HTERT RPE-1 (cell line): ENCODE data around the gene SPATA6.
"Not testable (repeated sequence)": the region's sequence is repeated elsewhere in the genome, so short reads cannot be mapped to it uniquely, and the experiment has no call there.

Source experiments
- in situ Hi-C: fragments of 300-500 bp; cut with MboI; formaldehyde crosslinking; loops from 4 replicates; pipeline ENCODE4 v1.14.3; 2020; ENCODE audit warnings: low sequenced_read_pairs

The SPATA6 gene

DNA sequence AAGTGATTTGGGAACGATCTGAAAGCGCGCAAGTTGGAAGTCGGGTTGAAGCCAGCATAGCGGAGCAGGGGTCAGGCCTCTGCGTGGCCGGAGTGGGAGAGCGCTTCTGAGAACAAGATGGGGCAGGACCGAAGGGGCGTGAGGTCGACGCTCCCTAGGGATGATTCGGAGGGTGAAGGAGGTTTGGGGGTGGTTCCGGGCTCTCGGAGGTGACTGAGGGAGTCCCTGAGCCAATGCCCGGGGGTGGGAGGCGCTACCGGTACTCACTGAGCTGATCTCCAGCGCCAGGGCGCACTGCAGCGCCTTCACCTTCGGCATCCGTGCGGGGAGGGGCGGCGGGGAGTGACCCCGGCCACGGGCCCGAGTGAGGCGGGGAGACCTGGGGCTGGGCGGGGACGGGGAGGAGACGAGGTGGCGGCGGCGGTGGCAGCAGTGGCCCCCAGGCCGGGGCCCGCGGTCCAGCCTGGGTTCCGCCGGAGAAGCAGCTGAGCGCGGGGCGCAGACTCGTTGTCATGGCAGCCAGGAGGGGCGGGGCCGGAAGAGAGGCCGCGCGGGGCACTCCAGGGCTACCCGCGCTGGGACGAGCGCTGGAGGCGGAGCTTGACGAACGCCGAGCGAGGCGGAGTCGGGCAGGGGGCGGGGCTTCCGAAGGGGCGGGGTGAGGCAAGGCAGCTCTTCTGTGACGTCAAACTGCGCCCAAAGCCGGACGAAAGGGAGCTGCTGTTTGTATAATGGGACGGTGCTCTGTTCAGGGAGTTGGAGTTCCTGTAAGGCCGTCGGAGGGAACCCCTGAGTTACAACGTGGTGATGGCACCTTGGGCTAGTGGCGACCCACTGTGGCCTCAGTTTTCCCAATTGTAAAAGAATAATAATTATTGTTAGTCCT, at the start of gene SPATA6:
Gene SPATA6, minus strand, starts transcription at position 514 of the 886 bp plus-strand sequence. Its CDS starts 196 bp downstream, at position 318.
- in situ Hi-C loops: no loop called here

DNA sequence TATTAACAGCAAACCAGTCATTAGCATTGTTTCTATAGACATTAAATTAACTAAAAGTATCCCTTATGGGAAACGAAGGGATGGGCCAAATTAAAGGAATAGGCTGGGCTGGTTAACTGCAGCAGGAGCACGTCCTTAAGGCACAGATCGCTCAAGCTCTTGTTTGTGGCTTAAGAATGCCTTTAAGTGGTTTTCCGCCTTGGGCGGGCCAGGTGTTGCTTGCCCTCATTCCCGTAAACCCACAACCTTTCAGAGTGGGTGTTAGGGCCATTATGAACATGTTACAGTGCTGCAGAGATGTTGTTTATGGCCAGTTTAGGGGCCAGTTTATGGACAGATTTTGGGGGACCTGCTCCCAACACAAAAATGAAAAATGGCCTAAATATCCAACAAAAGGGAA, 47.9 kb upstream of the SPATA6 start:
- in situ Hi-C loops: not testable (repeated sequence)

DNA sequence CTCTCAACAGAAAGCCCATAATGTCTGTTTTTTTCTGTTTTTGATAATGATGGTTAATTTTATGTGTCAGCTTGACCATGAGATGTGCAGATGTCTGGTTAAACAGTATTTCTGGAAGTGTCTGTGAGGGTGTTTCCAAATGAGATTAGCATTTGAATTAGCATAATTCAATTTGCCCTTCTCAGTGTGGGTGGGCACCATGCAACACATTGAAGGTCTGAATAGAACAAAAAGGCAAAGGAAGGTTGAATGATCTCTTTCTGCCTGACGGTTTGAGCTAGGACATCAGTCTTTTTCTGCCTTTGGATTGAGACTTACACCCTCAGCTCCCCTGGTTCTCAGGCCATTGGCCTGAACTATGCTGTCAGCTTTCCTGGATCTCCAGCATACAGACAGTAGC, 34.9 kb upstream of the SPATA6 start:
- in situ Hi-C loops: no loop called here

DNA sequence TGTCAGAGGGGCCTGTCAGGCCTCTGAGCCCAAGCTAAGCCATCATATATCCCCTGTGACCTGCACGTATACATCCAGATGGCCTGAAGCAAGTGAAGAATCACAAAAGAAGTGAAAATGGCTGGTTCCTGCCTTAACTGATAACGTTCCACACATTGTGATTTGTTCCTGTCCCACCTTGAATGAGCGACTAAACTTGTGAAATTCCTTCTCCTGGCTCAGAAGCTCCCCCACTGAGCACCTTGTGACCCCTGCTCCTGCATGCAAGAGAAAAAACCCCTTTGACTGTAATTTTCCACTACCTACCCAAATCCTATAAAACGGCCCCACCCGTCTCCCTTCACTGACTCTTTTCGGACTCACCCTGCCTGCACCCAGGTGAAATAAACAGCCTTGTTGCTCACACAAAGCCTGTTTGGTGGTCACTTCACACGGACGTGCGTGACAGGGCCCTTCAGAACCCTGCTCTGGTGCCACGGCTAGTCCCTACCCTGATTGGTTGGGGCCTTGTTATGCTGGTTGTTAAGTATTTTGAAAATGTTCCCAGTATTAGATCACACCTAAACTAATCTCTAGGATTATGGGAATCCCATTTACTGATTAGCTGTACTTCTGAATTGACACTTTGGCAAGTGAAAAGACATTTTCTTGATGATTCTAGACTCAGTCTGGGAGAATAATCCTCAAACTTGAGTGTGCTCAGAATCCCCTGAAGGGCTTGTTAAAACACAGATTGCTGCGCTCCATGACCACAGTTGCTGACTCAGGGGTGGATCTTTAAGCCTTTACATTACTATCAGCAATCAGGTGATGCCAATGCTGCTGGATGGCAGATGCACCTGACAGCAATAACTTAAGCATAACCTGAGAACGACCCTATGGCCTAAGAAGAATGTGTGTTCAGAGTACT, 28.8 kb upstream of the SPATA6 start:
- in situ Hi-C loops: no loop called here

DNA sequence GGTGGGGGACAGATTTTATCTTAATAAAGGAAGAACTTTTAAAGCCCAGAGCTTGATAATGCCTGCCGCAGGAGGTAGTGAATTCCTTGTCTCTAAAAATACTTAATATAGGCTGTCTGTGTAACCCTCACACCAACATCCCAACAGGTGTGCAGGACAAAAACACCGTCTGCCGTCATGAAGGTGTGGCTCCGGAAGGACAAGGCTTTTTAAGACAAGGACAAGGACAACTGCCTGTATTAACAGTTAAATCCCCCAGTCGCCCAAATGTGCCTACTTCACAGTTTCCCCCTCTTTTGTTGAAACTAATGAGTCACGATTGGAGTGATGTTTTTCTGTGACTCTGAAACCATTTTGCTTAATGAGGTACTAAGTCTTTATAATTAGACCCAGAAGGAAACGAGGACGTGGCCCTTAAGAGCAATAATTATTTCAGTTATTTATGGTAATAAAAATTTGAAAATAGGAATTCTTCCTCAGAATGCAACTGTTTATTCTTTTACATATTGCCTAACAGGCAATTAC, 27.3 kb upstream of the SPATA6 start:
- in situ Hi-C loops: no loop called here

DNA sequence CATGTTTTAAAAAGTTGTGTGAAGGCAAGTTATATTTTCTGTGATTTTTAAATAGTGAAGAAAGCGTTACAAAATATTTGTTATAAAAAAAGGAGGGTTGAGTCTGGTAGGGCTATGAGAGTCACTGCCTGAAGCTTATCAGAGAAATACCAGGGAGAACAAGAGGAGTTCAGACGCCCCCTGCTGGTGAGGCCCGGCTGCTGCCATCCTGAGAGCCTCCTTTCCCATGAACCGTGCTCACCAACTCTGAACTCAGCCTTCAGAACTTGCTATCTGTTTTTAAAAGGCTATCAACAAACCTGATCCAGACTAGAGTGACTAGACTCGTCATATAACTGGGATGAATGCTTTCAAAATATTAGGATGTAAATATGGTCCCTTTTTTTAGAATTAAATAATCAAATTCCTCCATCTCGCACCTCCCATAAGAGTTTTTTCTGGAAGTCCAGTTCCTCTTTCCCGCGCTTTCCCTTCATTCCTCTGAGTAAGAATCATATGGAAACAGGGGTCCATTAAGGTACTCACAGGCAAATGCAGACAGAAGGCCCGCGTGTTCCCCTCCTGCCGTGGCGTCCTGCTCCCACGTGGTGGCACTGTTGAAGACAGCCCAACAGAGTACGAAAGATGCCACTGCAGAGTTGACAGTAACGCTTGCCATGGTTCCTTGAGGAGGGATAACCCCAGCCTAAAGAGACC, 26.2 kb upstream of the SPATA6 start:
- in situ Hi-C loops: no loop called here

DNA sequence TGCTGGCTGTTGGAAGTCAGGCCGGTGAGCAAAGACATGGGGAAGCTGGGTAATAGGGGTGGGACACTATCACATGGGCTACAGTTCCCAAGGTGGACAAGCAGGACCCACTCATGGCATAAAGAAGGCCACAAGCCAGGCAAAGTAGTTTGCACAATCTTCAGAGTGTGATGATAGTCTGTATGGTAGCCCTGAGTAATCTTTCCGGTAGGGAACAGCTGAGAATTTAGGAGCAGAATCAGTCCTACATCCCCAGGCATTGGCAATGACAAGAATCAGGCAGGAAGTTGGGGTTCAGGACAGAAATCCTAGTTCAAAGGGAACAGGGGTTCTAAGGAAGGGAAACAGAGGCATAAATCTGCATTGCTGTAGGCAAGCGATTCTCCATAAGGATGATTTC, 23.9 kb upstream of the SPATA6 start:
- in situ Hi-C loops: no loop called here

DNA sequence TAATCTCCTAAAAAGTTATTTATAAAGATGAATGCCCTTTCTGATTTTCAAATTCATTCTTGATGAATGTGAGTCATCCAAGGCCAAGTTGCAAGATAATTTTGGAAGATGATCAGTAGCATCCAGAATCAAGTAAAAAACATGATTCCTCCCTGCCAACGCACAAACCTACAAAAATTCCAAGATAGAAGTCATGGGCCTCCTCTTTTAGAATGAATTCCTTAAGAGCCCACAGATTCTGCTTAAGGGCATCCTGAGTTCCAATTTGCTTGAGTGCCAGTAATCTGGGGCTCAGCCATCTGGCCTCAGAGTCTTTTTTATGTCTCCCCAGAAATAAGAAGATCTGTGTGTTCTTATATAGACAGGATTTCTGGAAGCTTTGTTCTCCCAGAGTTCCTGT, 23.2 kb upstream of the SPATA6 start:
- in situ Hi-C loops: no loop called here

DNA sequence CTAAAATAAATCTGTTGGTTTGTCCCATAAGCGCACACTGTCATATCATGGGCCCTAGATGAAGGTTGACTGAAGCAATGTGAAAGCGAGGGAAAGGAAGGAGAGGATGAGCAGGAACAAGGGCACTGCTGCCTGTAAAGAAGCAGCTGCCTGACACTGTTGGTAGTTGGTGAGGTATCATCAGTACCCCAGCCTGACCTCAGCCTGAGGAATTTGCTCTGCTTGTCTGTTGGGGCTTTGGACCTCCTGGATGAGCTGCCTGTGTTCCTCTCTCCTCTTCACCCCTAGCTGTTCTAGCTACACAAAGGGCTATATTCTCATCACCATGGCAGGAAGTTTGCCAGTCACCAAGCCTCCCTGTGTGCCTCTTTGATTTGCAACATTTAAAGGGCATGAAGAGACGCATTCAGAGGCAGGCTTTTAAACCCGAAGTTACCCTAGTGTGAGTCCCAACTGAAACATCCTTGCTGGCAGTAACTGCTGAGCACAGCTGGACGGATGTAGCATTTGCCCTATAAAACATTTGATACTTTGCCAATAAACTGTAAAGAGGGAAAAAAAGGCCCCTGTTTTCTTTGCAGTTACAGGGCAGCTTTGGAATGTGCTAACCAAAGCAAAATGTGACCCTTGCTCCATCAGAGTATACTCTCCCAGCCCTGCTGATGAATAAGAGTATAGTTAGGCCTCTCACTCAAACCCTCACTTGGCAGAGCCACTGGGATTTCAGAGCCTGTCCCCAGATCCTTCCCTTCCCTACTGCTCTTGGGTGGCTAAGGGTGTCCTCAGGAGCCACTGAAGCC, 22.2 kb upstream of the SPATA6 start:
- in situ Hi-C loops: no loop called here

DNA sequence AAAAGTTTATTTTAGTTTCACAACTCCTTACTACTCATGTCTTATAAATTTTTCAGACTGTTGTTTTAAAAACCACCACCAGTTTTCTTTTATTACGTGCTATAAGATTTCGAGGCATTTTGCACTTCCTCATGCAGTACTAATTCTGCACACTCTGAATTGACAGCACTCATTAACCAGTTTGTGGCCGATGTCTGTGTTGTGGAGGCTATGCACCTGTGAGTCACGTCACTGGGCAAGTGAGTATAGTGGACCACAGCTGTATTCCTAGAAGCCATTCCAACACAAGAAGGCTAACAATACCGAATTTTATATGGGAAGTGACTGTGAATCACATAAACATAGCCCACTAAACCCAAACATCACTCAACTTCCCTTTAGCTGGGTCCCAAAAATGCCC, 21.0 kb upstream of the SPATA6 start:
- in situ Hi-C loops: no loop called here

DNA sequence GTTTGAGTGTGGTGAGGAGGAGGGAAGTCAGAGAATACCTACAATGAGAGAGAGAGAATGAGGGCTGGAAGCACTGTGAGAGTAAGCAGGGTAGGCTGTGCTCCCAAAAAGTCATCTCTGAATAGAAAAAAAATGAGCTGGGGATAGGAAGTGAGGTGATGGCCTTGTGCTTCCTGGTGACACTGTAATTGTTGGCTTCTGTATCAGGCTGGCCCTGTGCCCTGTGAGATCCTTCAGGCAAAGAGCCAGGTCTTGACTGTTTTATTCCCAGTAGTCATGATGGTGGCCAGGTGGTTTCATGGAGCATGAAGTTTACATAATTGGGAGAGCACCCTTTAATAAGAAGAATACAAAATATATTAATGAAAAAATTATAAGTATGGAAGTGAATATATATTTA, 20.4 kb upstream of the SPATA6 start:
- in situ Hi-C loops: no loop called here

DNA sequence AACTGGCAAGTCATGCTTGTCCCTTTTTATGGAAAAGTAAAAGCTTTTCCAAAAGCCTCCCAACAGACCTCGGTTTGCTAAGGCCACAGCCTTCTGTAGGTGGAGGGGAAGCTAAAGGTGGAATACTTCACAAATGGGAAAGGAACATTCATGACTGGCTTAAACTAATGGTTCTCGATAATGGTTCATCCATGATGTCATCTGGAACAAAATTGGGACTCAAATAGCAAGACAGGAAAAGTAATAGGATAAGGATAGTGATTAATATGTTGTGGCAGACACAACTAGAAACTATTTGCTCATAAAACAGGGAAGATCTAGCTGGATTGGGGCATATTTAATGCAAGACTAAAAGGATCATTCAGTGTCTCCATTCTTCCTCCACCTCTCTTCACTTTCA, 16.7 kb upstream of the SPATA6 start:
- in situ Hi-C loops: no loop called here

DNA sequence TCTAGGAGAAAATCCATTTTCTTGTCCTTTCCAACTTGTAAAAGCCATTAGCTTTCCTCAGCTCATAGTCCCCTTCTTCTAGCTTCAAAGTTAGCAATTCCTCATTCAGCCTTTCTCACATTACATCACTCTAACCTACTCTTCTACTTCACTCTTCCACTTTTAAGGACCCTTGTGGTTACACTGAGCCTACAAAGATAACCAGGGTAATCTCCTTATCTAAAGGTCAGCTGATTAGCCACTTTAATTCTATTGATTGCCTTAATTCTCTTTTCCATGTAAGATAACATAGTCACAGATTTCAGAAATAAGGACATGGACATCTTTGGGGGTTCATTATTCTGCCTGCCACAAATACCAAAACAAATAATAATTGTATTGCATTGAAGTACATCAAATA, 8.5 kb upstream of the SPATA6 start:
- in situ Hi-C loops: no loop called here

DNA sequence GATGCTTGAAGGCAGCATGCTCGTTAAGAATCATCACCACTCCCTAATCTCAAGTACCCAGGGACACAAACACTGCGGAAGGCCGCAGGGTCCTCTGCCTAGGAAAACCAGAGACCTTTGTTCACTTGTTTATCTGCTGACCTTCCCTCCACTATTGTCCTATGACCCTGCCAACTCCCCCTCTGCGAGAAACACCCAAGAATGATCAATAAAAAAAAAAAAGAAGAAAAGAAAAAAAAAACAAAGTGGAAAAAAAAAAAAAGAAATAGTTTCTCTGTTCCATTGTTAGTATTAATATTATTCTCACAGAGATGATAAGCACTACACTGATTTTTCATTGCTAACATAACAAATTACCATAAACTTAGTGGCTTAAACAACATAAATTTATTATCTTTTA, 8.0 kb upstream of the SPATA6 start:
- in situ Hi-C loops: not testable (repeated sequence)

DNA sequence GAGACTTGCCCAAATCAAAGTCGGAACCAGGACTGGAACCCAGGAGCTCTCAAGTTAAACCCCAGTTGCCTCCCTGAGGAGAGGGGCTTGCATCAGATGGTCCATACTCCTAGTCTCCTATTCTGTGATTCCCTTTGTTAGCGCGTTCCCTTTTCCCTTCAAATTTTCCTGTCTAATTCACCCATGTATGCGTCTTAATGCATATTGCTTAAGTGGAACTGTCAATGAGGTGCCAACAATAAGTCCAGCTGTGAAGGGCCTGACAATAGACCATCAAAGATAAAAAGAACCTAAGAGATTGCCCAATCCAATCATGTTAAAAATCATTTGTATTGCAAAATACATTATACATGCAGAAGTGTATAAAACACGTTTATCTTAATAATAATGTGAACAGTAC, 634 bp upstream of the SPATA6 start:
- in situ Hi-C loops: no loop called here

DNA sequence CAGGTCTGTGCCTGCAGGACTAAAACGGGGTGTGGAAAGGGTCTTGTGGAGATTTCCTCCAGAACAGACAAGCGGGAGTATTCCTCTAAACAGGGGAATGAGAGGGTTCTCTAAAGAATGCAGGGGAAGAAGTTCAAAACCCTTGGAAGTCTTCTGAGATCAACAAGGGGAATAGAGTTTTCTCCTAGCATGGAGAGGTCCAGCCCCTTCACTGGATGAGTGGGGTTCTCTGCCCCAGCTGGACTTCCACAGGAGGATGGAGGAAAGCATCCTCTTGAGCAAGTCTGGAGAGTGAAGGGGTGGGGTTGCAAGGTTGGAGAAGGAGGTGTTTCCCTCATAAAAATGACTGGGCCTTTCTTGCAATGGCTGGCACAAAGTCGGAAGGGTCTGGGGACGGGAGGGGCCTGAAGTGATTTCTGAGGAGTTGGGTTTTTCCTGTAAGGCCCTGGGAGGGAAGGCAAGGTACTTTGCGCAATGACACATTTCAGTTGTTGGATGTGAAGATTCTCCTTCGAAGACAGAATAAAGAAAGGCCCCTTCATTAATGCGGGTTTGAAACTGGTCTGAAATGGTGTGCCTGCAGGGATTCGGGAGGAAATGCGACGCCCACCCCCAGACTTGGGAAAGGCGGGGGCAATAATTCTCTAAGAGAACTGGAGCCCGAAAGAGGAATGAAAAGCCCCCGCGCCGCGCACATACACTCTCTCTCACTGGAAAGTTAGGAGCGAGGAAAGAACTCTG, 884 bp downstream of the SPATA6 start:
- in situ Hi-C loops: no loop called here

DNA sequence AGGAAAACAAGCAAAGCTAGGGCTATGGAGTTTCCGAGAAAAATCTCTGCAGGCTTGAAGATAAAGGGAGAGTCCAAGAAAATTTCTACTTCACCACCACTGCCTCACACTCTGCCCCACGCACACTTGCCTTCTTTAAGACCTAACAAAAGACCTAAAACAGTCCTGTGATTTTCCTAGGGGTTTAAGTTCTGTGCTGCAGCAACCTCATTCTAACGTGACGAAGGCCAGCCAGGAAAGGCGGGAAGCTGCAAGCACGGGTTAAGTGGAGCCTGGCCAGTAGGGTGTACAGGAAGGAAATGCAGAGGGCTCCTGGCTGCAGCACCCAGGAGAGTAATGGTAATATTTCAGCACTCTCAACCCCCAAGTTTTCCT, 1.5 kb downstream of the SPATA6 start:
- in situ Hi-C loops: no loop called here

DNA sequence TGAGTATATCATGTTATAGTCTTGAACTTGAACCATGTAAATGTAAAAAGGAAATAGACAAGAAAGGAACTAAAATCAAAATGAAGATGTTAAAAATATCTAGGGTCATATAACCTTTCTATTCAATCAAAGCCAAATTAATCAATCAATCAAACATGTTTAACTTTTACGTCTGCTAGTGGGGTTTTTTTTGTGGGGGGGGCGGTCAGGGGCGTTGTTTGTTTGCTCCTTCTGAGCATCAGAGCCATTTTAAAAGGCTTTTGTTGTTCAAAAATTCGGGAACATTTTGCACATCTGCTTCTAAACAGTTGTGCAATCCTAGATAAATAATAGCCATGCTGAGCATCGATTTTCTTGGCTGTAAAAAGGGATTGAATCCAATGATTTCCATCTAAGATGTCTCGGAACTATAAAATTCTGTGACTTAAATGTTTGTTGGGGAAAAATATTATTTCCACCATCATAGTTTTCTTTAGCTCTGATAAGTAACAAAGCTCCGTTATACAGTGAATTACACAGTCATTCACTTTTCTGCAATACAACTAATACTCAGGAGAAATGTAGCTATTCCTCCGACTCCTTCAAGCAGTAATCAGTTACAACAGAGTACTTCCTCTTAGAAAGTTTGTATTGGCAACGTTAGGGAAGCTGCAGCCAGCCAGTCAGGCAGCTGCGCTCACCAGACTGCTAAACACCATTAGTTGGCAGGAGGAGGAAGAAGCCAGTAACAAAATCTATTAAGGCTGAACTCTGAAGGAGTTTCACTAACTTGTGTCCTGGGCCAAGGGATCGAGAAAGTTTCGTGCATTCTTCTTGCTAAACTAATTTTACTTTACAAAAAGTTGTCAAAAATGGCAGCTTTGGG, 2.2 kb downstream of the SPATA6 start:
- in situ Hi-C loops: no loop called here

DNA sequence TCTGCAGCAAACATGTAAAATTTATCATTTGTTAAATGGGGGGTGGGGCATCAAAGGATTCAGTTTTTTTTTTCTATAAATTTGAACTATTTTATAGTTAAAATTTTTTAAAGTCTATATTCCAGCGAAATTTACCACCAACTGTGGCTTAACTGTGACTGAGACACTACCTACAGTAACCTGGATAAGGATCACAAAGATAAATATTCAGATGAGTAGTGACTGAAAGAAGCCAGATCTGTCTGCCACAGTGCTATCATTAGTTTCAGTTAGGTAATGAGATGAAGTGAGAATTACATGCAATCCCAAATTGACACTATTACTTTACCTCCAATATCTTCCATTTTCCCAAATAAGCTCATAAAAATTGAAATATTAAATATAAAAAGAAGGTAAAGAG, 5.4 kb downstream of the SPATA6 start:
- in situ Hi-C loops: no loop called here
